ENCODE results near the gene CYP1A2. TPM values are rescaled to one million over a fixed set of nuclear protein-coding genes. Genes with fewer than 3 reads are reported as not detected.

The CYP1A2 gene
- total and polyA plus RNA-seq, 2 of the 13 experiments (the other 11 are each of a cell fraction or from before 2014, with no cell fraction given) = 0.07 TPM; not detected in 1

GRCh38 chr15:74783808-74784175, 35.1 kb downstream of the CYP1A2 start (continued):
- TF ChIP-seq HOMEZ (CRISPR knock-in tag; IDR thresholded peaks at IDR 0.05; ENCODE audit: low read depth) (no peak), E2F5 (CRISPR knock-in tag; conservative IDR thresholded peaks at IDR 0.05) (no peak), CENPX (CRISPR knock-in tag; IDR thresholded peaks at IDR 0.05) (no peak), ZBTB44 (CRISPR knock-in tag; IDR thresholded peaks at IDR 0.05) (no peak), ZNF879 (CRISPR knock-in tag; IDR thresholded peaks at IDR 0.05) (0 out of 2 replicates have a peak, but pooled peaks have one; percentile 15), TFDP2 (CRISPR knock-in tag; IDR thresholded peaks at IDR 0.05) (peak; percentile 2; the same call in 1 of the 2 replicates), ZEB1 (IDR thresholded peaks at IDR 0.05; ENCODE audit: insufficient replicate concordance, low read depth) (no peak), HDAC2 (CRISPR knock-in tag; IDR thresholded peaks at IDR 0.05) (no peak), ZNF350 (CRISPR knock-in tag; IDR thresholded peaks at IDR 0.05; ENCODE audit: borderline replicate concordance, low read depth) (no peak), ZZZ3 (CRISPR knock-in tag; IDR thresholded peaks at IDR 0.05; ENCODE audit: borderline replicate concordance) (0 out of 2 replicates have a peak, but pooled peaks have one; percentile 37), SATB2 (CRISPR knock-in tag; IDR thresholded peaks at IDR 0.05) (no peak), TCF12 (IDR thresholded peaks at IDR 0.05) (no peak), TCF12 (CRISPR knock-in tag; IDR thresholded peaks at IDR 0.05) (no peak), ZBTB39 (CRISPR knock-in tag; IDR thresholded peaks at IDR 0.05) (no peak), FUBP1 (CRISPR knock-in tag; IDR thresholded peaks at IDR 0.05; ENCODE audit: borderline replicate concordance) (no peak), MTA1 (CRISPR knock-in tag; IDR thresholded peaks at IDR 0.05; ENCODE audit: borderline replicate concordance) (0 out of 2 replicates have a peak, but pooled peaks have one; percentile 27), FOSL1 (CRISPR knock-in tag; IDR thresholded peaks at IDR 0.05; ENCODE audit: borderline replicate concordance) (no peak), KMT2B (CRISPR knock-in tag; IDR thresholded peaks at IDR 0.05) (no peak), ZNF34 (CRISPR knock-in tag; IDR thresholded peaks at IDR 0.05; ENCODE audit: borderline replicate concordance) (peak; percentile 71; the same call in 1 of the 2 replicates)
